ENCODE measurements around the gene PARD3. TPM values are rescaled to one million over a fixed set of nuclear protein-coding genes. Genes with fewer than 3 reads are reported as not detected.

Gene PARD3
- total RNA-seq, 1 donor from 2014 or later, result 98.2 TPM

DNA sequence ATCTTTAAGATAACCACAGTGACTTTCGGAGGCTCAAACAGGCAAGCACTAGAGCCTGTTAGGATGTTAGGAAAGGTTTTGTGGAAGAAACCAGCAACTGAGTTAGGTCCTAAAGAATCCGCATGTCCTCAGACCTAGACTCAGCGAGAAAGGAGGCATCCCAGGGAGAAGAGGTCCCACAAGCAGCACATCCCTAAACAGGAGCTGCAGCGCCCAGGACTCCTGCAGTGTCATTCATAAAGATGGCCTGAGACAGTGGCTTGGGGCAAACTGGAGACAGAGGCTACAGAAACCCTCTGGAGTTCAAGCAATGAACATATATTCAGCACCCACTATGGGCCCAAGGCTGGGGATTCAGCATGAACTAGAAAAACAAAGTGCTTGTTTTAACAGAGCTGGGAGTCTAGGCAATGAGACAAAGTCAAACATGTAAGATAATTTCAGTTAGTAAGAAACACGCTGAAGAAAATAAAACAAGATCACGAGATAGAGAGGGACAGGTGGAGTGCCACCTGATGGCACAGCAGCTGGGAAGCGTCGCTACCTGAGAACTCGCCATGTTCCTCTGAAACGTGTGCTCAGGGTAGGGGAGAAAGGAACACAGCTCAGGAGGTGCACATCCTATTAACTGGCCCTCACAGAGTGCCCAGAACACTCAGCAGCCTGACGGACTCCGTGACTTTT lies 48.1 kb downstream of the PARD3 start:
- FAIRE-seq (no peak), DNase-seq (ENCODE audit: low read depth) (no peak)
- H3K4me3 ChIP-seq (ENCODE audit: low read depth, low read length), result no peak overlapping the region
- H3K36me3 ChIP-seq (ENCODE audit: control insufficient read depth, insufficient read depth, low read length), result no peaks in the 10 kb centered on the region
- no peaks in the 10 kb centered on the region for H3K27me3 ChIP-seq (ENCODE audit: control insufficient read depth, insufficient read depth, low read length)
- TF ChIP-seq, protein P1, sequence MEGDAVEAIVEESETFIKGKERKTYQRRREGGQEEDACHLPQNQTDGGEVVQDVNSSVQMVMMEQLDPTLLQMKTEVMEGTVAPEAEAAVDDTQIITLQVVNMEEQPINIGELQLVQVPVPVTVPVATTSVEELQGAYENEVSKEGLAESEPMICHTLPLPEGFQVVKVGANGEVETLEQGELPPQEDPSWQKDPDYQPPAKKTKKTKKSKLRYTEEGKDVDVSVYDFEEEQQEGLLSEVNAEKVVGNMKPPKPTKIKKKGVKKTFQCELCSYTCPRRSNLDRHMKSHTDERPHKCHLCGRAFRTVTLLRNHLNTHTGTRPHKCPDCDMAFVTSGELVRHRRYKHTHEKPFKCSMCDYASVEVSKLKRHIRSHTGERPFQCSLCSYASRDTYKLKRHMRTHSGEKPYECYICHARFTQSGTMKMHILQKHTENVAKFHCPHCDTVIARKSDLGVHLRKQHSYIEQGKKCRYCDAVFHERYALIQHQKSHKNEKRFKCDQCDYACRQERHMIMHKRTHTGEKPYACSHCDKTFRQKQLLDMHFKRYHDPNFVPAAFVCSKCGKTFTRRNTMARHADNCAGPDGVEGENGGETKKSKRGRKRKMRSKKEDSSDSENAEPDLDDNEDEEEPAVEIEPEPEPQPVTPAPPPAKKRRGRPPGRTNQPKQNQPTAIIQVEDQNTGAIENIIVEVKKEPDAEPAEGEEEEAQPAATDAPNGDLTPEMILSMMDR (IDR thresholded peaks at IDR 0.05; ENCODE audit: insufficient read depth, low read length, severe bottlenecking), result no peak

DNA sequence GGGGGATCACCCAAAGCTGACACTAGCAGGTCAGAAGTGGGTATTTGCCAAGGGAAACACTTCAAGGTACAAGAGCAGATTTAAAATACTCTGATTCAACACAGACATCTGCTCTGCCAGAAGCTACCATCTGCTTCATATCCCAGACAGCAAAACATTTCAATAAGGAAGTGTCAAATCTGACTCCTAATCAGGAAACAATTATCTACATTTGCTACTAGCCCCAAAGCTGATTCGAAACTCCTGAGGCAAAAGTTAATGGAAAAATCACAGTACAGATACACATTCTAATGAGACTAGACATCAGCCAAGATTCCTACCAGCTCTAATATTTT lies 48.9 kb downstream of the PARD3 start:
- TF ChIP-seq, protein P1 (IDR thresholded peaks at IDR 0.05; ENCODE audit: insufficient read depth, low read length, severe bottlenecking), result no peak

DNA sequence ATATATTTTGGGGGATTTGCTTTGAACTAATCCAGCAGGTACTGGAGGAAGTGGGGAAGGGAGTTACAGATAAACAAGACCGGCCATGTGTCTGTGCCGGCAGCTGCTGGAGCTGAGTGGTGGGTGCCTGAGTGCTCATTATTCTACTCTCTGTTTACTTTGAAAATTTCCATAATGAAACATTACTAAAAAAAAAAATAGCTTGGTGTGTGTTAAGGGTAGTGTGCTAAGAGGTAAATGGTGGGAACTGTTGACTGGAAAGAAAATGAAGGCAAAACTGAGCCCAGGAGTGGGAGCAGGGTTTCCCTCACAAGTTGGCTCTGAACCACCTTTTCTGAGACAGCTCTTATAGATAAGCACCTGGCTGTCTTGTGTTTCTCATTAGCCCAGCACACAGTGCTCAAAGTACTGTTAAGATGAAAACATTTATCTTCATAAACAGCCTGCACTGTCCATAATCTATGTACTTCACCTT lies 50.6 kb downstream of the PARD3 start:
- FAIRE-seq (no peak), DNase-seq (ENCODE audit: low read depth) (no peak)
- no peaks in the 10 kb centered on the region for H3K27me3 ChIP-seq (ENCODE audit: control insufficient read depth, insufficient read depth, low read length)
- no peaks in the 10 kb centered on the region for H3K36me3 ChIP-seq (ENCODE audit: control insufficient read depth, insufficient read depth, low read length)
- TF ChIP-seq, protein P1 (IDR thresholded peaks at IDR 0.05; ENCODE audit: insufficient read depth, low read length, severe bottlenecking), result no peak
- H3K4me3 ChIP-seq (ENCODE audit: low read depth, low read length), result no peak overlapping the region

More for the DNA sequence above, 48.9 kb downstream of the PARD3 start:
- H3K27me3 ChIP-seq (ENCODE audit: control insufficient read depth, insufficient read depth, low read length), result no peaks in the 10 kb centered on the region
- FAIRE-seq (no peak), DNase-seq (ENCODE audit: low read depth) (no peak)
- H3K36me3 ChIP-seq (ENCODE audit: control insufficient read depth, insufficient read depth, low read length), result no peaks in the 10 kb centered on the region
- H3K4me3 ChIP-seq (ENCODE audit: low read depth, low read length), result no peak overlapping the region

DNA sequence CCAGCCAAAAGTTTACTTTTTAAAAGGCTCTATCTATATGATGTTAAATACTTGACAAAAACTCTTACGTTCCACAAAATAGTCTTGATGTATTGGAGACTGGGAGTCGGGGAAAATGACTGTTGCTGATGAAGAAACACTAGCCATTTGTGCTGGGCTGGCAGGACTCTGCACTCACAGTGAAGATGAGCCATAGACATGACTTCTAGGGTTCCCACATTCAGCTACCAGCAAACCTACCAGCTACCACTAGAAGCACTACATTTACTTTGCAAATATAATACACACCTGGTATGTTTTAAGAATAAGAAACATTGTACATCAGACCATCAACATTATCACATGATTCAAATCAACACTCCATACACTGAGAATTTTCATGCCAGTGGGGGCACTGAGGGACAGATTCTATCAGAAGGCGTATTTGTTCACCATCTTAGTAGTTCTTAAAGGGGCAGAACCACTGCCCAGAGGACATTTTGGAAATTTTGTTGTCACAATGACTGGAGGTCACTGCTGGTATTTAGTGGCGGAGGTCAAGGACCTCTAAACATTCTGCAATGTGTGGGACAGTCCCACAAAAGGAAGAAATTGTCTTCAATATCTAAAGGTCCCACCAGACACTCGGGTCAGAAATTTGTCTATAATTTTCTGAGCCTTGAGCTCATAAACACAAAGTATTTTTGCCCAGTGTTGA lies 52.3 kb downstream of the PARD3 start:
- DNase-seq (ENCODE audit: low read depth) (no peak), FAIRE-seq (no peak)
- TF ChIP-seq, protein P1 (IDR thresholded peaks at IDR 0.05; ENCODE audit: insufficient read depth, low read length, severe bottlenecking), result no peak
- Histone ChIP-seq H3K4me3 (ENCODE audit: low read depth, low read length) (no peak overlapping the region), H3K36me3 (ENCODE audit: control insufficient read depth, insufficient read depth, low read length) (no peaks in the 10 kb centered on the region), H3K27me3 (ENCODE audit: control insufficient read depth, insufficient read depth, low read length) (no peaks in the 10 kb centered on the region)

DNA sequence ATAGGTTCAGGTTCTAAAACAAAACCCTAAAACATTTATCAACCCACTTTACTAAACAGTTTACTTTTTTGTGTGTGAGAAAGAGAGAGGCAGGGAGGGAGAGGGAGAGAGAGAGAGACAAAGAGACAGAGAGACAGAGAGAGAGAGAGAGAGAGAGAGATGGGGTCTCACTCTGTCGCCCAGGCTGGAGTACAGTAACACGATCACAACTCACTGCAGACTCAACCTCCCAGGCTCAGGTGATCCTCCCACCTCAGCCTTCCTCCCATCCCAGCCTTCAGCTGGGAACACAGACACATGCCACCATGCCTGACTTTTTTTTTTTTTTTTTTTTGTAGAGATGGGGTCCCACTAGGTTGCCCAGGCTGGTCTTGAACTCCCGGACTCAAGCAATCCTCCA lies 52.9 kb downstream of the PARD3 start:
- TF ChIP-seq, protein P1 (IDR thresholded peaks at IDR 0.05; ENCODE audit: insufficient read depth, low read length, severe bottlenecking), result no peak
- H3K4me3 ChIP-seq (ENCODE audit: low read depth, low read length), result no peak overlapping the region
- FAIRE-seq, result no peak
- H3K27me3 ChIP-seq (ENCODE audit: control insufficient read depth, insufficient read depth, low read length), result no peaks in the 10 kb centered on the region
- DNase-seq (ENCODE audit: low read depth), result no peak
- no peaks in the 10 kb centered on the region for H3K36me3 ChIP-seq (ENCODE audit: control insufficient read depth, insufficient read depth, low read length)
